ENCODE results near the gene USO1. TPM values are rescaled to one million over a fixed set of nuclear protein-coding genes. Genes with fewer than 3 reads are reported as not detected.
A peak's percentile ranks its signal among the peaks of the same experiment; 100 is the strongest.
"Not testable (repeated sequence)": the region's sequence is repeated elsewhere in the genome, so short reads cannot be mapped to it uniquely, and the experiment has no call there.

USO1 gene
- total RNA-seq, 1 experiment from 2014 or later = 136 TPM

- H3K4me3 ChIP-seq (ENCODE audit: insufficient read depth, low read depth, low read length) = no peak overlapping the region
- no peak for DNase-seq
- H3K27me3 ChIP-seq (ENCODE audit: control insufficient read depth, insufficient read depth, low read length) = no peaks in the 10 kb centered on the region
- no peaks in the 10 kb centered on the region; the same call in 1 of the 2 replicates for H3K36me3 ChIP-seq (replicated peaks; ENCODE audit: control insufficient read depth, insufficient read depth, low read length)
These were observed 25.5 kb upstream of the USO1 start for GRCh38 chr4:75698963-75699228.

- no peak for DNase-seq
- Histone ChIP-seq H3K4me3 (ENCODE audit: insufficient read depth, low read depth, low read length) (no peak overlapping the region), H3K36me3 (replicated peaks; ENCODE audit: control insufficient read depth, insufficient read depth, low read length) (no peaks in the 10 kb centered on the region; the same call in 1 of the 2 replicates), H3K27me3 (ENCODE audit: control insufficient read depth, insufficient read depth, low read length) (no peaks in the 10 kb centered on the region)
These were observed 25.1 kb upstream of the USO1 start for GRCh38 chr4:75699299-75699698.

GRCh38 chr4:75702919-75703411, 21.4 kb upstream of the USO1 start:
- Histone ChIP-seq H3K4me3 (ENCODE audit: insufficient read depth, low read depth, low read length) (no peak overlapping the region), H3K36me3 (replicated peaks; ENCODE audit: control insufficient read depth, insufficient read depth, low read length) (no peaks in the 10 kb centered on the region), H3K27me3 (ENCODE audit: control insufficient read depth, insufficient read depth, low read length) (no peaks in the 10 kb centered on the region)
- DNase-seq = no peak

GRCh38 chr4:75705198-75705977, 19.0 kb upstream of the USO1 start:
- no peak overlapping the region for H3K4me3 ChIP-seq (ENCODE audit: insufficient read depth, low read depth, low read length)
- peak; percentile 75 for DNase-seq
- no peaks in the 10 kb centered on the region for H3K36me3 ChIP-seq (replicated peaks; ENCODE audit: control insufficient read depth, insufficient read depth, low read length)
- H3K27me3 ChIP-seq (ENCODE audit: control insufficient read depth, insufficient read depth, low read length) = no peaks in the 10 kb centered on the region

GRCh38 chr4:75708218-75708691, 16.1 kb upstream of the USO1 start:
- H3K4me3 ChIP-seq (ENCODE audit: insufficient read depth, low read depth, low read length) = no peak overlapping the region
- H3K36me3 ChIP-seq (replicated peaks; ENCODE audit: control insufficient read depth, insufficient read depth, low read length) = peaks cover 2% of the 10 kb centered on the region; the same call in 1 of the 2 replicates
- no peaks in the 10 kb centered on the region for H3K27me3 ChIP-seq (ENCODE audit: control insufficient read depth, insufficient read depth, low read length)
- DNase-seq = peak; percentile 47

- Histone ChIP-seq H3K4me3 (ENCODE audit: insufficient read depth, low read depth, low read length) (no peak overlapping the region), H3K27me3 (ENCODE audit: control insufficient read depth, insufficient read depth, low read length) (no peaks in the 10 kb centered on the region), H3K36me3 (replicated peaks; ENCODE audit: control insufficient read depth, insufficient read depth, low read length) (peaks cover 2% of the 10 kb centered on the region; the same call in 1 of the 2 replicates)
- no peak for DNase-seq
These were observed 14.1 kb upstream of the USO1 start for GRCh38 chr4:75710246-75710645.

GRCh38 chr4:75714011-75714410, 10.4 kb upstream of the USO1 start:
- no peak for DNase-seq
- H3K36me3 ChIP-seq (replicated peaks; ENCODE audit: control insufficient read depth, insufficient read depth, low read length) = peaks cover 6% of the 10 kb centered on the region
- no peak overlapping the region for H3K4me3 ChIP-seq (ENCODE audit: insufficient read depth, low read depth, low read length)

GRCh38 chr4:75714704-75715103, 9.7 kb upstream of the USO1 start:
- H3K27me3 ChIP-seq (ENCODE audit: control insufficient read depth, insufficient read depth, low read length) = no peaks in the 10 kb centered on the region
- H3K4me3 ChIP-seq (ENCODE audit: insufficient read depth, low read depth, low read length) = no peak overlapping the region
- DNase-seq = no peak
- peaks cover 6% of the 10 kb centered on the region for H3K36me3 ChIP-seq (replicated peaks; ENCODE audit: control insufficient read depth, insufficient read depth, low read length)

More at GRCh38 chr4:75714011-75714410, 10.4 kb upstream of the USO1 start:
- H3K27me3 ChIP-seq (ENCODE audit: control insufficient read depth, insufficient read depth, low read length) = no peaks in the 10 kb centered on the region

- Histone ChIP-seq H3K27me3 (ENCODE audit: control insufficient read depth, insufficient read depth, low read length) (no peaks in the 10 kb centered on the region), H3K4me3 (ENCODE audit: insufficient read depth, low read depth, low read length) (no peak overlapping the region), H3K36me3 (replicated peaks; ENCODE audit: control insufficient read depth, insufficient read depth, low read length) (peaks cover 6% of the 10 kb centered on the region)
- DNase-seq = no peak
These were observed 9.1 kb upstream of the USO1 start for GRCh38 chr4:75715105-75715799.

- not testable (repeated sequence) for H3K4me3 ChIP-seq (ENCODE audit: insufficient read depth, low read depth, low read length); DNase-seq; H3K36me3 ChIP-seq (replicated peaks; ENCODE audit: control insufficient read depth, insufficient read depth, low read length); H3K27me3 ChIP-seq (ENCODE audit: control insufficient read depth, insufficient read depth, low read length)
These were observed 8.3 kb upstream of the USO1 start for GRCh38 chr4:75716054-75716453.

GRCh38 chr4:75717408-75717807, 7.0 kb upstream of the USO1 start:
- Histone ChIP-seq H3K4me3 (ENCODE audit: insufficient read depth, low read depth, low read length) (no peak overlapping the region), H3K36me3 (replicated peaks; ENCODE audit: control insufficient read depth, insufficient read depth, low read length) (peaks cover 4% of the 10 kb centered on the region), H3K27me3 (ENCODE audit: control insufficient read depth, insufficient read depth, low read length) (no peaks in the 10 kb centered on the region)
- no peak for DNase-seq

- DNase-seq = no peak
- peaks cover 4% of the 10 kb centered on the region for H3K36me3 ChIP-seq (replicated peaks; ENCODE audit: control insufficient read depth, insufficient read depth, low read length)
- H3K4me3 ChIP-seq (ENCODE audit: insufficient read depth, low read depth, low read length) = no peak overlapping the region
- no peaks in the 10 kb centered on the region for H3K27me3 ChIP-seq (ENCODE audit: control insufficient read depth, insufficient read depth, low read length)
These were observed 5.8 kb upstream of the USO1 start for GRCh38 chr4:75718529-75718928.

GRCh38 chr4:75722417-75722816, 2.0 kb upstream of the USO1 start:
- no peak overlapping the region for H3K4me3 ChIP-seq (ENCODE audit: insufficient read depth, low read depth, low read length)
- no peaks in the 10 kb centered on the region for H3K27me3 ChIP-seq (ENCODE audit: control insufficient read depth, insufficient read depth, low read length)
- peaks cover 1% of the 10 kb centered on the region for H3K36me3 ChIP-seq (replicated peaks; ENCODE audit: control insufficient read depth, insufficient read depth, low read length)
- DNase-seq = no peak

- Histone ChIP-seq H3K36me3 (replicated peaks; ENCODE audit: control insufficient read depth, insufficient read depth, low read length) (no peaks in the 10 kb centered on the region; the same call in 1 of the 2 replicates), H3K4me3 (ENCODE audit: insufficient read depth, low read depth, low read length) (peak overlapping the region; percentile 78), H3K27me3 (ENCODE audit: control insufficient read depth, insufficient read depth, low read length) (no peaks in the 10 kb centered on the region)
- DNase-seq = no peak
These were observed 963 bp upstream of the USO1 start for GRCh38 chr4:75723163-75724065.

Measured in H7 (cell line).